Erythroblast (primary cell): ENCODE measurements around the gene SLC16A3.

ENCODE experiments used
- DNase-seq, 2 experiments: peaks; one replicate each; lab custom pipeline; 2025; lab: John Stamatoyannopoulos, UW
- GATA1 ChIP-seq: IDR thresholded peaks from 2 replicates; pipeline ENCODE4 v1.6.1; 2011; ENCODE audit warnings: low read depth, mild to moderate bottlenecking, control low read depth, low read length, moderate library complexity
- POLR2A ChIP-seq: IDR thresholded peaks from 2 replicates; pipeline ENCODE4 v1.6.1; 2011; ENCODE audit warnings: mild to moderate bottlenecking, low read length

Gene SLC16A3

DNA sequence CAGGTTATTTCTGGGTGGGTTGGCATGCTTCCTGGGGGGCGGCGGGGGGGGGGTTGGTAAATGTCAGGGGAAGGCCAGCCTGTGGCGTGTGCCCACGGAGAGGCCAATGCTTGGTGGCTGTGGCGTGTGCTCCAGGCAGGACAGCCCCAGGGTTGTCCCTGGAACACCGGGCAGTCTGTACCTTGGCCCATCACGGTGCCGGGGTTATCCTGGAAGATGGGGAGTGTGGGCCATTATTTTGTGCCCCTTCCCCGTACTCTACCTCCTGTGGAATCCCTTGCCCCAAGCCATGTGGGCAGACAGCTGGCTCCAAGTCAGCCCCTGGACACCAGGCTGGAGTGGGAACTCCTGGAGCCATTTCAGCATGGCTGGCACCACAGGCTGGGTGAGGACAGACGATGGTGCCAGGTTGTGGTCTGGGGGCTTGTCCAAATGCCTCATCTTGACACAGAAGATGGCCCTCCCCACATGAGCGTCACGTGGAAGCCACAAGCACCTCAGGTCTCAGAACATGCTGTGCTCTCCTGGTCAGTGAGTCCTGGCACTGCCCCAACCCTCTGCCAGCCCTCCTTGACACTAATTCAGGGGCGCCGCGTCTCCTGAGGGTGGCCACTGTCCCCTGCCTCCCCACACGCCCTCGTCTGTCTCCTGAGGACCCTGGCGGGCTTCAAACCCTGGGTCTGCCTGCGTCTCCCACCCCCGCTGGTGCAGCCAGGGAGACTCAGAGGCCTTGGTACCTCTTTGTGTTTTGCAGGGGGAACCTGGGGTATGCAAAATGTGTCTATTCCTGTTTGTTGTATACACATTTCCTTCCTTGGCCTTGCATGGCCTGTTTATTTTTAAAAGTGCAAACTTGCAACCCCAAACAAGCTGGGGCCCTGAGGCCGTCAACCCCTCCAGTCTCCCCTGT, 4.3 kb downstream of the SLC16A3 start:
- no peak for DNase-seq
- no peak for TF ChIP-seq POLR2A
- no peak for TF ChIP-seq GATA1

DNA sequence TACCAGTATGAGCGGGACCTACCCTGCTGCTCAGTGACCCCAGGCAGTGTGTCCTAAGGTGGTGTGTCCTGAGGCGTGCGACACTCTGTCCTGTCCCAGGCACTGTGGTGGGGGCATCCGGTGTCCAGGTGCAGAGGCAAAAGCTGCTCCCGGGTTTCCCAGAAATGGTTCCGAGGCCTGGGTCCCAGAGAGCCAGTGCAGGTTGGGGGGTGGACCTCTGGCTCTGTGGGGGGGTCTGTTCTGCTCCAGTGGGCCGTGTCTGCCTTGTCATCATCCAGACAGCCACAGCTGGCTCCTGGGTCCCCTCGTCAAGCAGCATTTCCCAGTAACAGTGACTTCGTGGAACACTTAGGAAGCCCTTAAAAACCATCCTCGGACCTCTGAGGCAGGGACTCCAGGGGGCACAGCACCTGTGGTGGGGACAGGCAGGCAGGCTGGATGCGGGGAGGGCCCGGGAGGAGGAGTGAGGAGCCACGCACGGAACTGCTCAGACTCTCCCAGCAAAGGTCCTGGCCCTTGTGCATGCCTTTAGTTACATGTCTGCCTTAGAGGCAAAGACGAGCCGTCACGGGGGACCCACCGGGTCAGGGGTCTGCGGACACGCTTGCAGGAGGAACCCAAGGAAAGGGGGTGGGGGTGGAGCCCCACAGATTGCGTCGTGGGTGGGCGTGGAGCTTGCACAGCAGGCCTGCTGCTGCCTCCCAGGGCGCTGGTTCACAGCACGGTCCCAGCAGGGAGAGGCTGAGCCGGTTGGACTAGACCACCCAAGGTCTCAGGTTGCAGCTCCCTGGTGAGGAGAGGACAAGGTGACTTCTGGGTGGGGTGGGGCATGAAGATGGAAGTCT, 5.6 kb downstream of the SLC16A3 start:
- DNase-seq = no peak

DNA sequence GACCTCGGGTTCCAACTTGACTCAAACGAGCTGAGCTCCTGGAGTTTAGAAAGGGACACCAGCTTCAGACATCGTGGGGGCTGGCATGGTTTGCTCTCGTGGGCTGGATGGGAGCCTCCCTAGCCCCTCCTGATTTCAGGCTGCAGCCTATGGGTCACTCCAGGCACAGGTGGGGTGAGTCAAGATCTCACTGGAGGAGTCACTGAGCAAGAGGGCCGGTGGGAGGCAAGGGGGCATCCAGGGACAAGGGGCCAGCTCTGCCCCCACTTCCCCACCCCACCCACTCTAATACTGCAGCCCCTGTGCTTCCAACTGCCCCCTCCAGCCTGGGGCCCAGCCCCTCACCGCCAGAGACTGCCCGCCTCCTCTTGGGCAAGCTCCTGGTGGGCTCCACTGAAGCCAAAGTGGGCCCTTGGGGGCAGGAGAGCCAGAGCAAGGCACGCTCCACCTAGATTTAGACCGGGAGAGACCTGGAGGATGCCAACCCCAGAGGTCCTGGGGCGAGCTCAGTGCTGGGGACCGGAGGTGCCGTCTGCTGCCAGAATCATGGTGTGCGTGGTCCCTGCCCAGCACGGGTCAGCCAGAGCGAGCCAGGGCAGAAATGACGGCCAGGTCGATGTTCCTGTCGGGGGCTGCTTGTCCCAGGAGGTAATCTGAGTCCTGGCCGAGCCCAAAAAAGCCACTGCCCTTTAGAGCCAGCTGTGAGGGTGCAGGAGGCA, 6.4 kb downstream of the SLC16A3 start:
- TF ChIP-seq POLR2A = no peak
- no peak for TF ChIP-seq GATA1
- no peak for DNase-seq

More for the DNA sequence above, 5.6 kb downstream of the SLC16A3 start:
- TF ChIP-seq POLR2A (no peak), GATA1 (no peak)

DNA sequence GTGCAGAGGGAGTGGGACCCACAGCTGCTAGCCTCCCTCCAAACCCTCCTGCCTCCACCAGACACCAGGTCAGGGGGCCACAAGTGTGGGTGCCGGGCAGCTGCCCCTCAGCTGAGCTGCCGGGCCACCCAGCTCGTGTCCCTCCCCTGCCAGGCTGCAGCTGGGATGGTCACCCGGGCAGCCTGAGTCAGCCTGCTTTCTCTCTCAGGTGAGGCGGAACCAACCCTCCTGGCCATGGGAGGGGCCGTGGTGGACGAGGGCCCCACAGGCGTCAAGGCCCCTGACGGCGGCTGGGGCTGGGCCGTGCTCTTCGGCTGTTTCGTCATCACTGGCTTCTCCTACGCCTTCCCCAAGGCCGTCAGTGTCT, 6.9 kb downstream of the SLC16A3 start:
- DNase-seq = no peak
- no peak for TF ChIP-seq GATA1
- TF ChIP-seq POLR2A = no peak

DNA sequence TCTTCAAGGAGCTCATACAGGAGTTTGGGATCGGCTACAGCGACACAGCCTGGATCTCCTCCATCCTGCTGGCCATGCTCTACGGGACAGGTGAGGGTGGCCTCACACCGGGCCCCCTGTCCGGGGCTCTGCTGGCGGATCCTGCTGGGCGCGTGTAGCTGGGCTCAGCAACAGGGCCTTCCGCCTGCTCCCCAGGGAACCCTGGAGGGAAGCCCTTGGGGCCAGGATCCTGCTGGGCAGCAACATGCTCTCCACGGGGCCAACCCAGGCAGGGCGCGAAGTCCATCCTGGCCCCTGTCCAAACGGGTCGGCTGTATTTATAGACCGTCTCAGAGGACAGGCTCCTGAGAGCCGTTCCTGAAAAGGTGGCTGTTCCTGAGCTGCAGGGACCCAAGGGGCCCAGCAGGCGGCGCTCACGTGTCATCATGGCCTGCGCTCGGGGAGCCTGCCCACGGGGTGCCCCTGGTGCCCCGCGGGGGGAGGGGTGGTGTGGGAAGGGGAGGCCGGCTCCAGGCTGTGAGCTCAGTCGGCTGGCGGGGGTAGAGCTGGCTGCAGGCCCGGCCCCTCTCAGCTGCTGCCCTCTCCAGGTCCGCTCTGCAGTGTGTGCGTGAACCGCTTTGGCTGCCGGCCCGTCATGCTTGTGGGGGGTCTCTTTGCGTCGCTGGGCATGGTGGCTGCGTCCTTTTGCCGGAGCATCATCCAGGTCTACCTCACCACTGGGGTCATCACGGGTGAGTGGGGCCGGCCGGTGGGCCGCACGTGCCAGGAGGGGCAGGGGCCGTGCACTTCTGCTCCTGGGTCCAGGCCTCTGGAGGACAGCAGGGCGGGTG, 7.5 kb downstream of the SLC16A3 start:
- DNase-seq = peak; percentile 62 to 79
- TF ChIP-seq GATA1 (no peak), POLR2A (no peak)

DNA sequence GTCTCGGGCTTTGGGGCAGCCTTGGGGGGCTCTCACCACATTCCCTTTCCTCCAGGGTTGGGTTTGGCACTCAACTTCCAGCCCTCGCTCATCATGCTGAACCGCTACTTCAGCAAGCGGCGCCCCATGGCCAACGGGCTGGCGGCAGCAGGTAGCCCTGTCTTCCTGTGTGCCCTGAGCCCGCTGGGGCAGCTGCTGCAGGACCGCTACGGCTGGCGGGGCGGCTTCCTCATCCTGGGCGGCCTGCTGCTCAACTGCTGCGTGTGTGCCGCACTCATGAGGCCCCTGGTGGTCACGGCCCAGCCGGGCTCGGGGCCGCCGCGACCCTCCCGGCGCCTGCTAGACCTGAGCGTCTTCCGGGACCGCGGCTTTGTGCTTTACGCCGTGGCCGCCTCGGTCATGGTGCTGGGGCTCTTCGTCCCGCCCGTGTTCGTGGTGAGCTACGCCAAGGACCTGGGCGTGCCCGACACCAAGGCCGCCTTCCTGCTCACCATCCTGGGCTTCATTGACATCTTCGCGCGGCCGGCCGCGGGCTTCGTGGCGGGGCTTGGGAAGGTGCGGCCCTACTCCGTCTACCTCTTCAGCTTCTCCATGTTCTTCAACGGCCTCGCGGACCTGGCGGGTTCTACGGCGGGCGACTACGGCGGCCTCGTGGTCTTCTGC, 8.4 kb downstream of the SLC16A3 start:
- DNase-seq = no peak
- no peak for TF ChIP-seq GATA1
- no peak for TF ChIP-seq POLR2A

DNA sequence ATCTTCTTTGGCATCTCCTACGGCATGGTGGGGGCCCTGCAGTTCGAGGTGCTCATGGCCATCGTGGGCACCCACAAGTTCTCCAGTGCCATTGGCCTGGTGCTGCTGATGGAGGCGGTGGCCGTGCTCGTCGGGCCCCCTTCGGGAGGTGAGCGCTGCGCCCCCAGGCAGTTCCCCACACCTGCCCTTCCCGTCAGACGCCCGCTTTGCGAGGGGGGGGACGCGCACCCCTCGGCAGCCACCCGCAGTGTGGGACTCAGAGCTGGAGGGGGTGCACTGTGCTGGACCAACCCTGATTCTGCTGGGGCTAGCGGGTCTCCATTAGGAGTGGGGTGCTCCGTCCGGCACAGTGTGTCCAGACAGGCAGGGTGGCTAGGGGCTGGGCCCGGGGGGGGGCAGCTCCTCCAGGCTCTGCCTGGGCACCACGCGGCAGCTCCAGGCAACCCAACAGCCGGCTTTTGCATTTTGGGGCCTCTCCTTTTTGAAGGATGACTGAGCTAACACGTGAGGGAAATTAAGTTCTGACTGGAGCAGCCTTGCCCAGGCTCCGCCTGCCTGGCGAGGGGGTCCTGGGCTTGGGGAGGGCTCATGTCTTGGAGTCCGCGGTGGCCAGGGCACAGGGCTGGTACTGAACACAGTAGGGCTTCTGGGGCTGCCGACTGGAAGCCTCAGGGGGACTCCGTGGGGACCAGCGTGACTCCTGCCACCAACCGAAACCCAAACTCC, 9.1 kb downstream of the SLC16A3 start:
- no peak for DNase-seq
- no peak for TF ChIP-seq GATA1

DNA sequence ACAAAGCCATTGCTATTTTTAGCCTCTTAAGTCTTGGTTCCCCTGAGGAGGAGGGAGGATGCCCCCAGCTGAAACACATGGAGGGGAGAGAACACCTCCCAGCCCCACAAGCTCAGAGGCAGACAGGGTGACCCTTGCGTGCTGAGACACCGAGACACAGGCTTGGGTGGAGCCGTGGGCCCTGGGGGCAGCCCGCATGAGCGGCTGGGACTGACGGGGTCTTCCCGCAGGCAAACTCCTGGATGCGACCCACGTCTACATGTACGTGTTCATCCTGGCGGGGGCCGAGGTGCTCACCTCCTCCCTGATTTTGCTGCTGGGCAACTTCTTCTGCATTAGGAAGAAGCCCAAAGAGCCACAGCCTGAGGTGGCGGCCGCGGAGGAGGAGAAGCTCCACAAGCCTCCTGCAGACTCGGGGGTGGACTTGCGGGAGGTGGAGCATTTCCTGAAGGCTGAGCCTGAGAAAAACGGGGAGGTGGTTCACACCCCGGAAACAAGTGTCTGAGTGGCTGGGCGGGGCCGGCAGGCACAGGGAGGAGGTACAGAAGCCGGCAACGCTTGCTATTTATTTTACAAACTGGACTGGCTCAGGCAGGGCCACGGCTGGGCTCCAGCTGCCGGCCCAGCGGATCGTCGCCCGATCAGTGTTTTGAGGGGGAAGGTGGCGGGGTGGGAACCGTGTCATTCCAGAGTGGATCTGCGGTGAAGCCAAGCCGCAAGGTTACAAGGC, 9.8 kb downstream of the SLC16A3 start:
- DNase-seq = peak; percentile 37 to 46
- TF ChIP-seq POLR2A (no peak), GATA1 (no peak)

DNA sequence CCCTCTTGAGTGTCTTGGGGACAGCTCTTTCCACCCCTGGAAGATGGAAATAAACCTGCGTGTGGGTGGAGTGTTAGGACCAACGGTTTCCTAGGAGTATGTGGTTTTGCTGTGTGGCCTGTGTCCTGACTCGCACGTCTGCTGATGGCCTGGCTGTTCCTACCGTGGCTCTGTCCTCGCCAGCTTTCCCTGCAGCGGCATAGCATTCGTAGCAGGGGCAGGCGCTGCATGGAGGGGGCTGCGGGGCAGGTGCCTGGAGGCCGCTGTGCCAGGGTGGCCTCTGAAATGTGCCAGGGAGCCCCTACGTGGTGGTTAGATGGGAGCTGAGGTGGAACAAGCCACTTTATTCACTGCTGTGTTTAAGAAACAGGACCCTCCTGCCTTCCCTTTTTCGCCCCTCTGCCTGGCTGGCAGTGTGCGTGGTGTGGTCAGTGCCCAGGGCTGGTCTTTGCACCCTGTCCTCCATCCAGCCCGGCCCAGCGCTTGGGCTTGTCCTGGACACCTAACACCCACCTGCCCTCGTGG, 10.6 kb downstream of the SLC16A3 start:
- no peak for DNase-seq
- TF ChIP-seq POLR2A (no peak), GATA1 (no peak)

DNA sequence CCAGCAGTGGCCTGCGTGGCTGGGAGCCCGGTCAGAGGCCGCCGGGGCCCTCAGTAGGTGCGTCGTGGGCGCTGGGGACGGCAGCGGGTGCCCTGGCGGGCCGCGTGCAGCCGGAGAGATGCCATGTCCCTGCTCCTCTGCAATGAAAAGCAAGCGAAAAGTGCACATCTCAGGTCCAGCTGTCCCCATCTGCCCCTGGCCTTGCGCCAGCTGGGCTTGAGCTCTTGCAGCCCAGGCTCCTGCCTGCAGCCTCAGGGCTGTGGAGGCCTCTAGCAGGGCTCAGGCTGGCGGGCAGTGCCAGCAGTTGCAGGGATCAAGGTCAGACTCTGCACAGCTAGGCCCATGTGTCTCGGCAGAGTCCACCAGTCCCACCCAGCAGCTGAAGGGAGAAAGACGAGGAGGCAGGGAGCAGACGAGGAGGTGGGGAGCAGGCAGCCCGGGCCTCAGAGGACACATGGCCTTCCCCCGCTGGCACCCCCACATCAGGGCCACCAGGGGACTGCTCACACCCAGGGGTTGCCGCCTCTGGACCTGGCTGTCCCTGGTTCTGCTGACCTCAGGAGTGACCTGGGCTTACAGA, 11.2 kb downstream of the SLC16A3 start:
- TF ChIP-seq POLR2A (no peak), GATA1 (no peak)
- DNase-seq = no peak

DNA sequence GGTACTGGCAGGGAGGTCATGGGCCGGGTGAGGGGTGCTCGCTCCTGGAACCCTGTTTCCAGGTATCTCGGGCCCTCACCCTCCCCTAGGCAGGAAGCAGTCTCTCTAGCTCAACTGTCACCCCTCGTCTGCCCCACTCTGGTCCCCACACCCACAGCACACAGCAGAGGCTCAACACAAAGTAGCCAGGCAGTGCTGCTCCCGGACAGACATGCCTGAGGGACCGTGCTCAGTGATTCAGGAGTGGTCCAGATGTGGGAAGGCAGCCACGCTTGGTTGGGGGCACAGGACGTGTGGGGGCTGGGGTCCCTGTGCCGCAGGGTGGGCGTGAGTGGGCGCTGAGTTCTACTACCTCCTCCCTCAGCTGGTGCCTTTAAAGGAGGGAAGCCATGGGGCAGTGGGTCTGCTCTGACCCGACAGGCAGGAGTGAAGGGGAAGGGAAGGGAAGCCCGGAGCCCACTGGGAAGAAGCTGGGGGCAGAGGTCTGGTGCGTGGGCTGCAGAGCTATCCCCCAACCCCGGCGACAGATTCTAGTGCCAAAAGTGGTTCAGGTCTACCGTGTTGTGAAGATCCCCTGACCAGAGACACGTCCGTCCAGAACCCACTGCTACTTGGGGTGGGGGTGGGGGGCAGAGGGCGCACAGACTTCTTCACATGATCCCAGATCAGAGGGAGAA, 11.8 kb downstream of the SLC16A3 start:
- TF ChIP-seq GATA1 (no peak), POLR2A (no peak)
- DNase-seq = no peak
